ENCODE results near the gene COLGALT1.

The COLGALT1 gene

GRCh38 chr19:17524651-17525050, 30.8 kb upstream of the COLGALT1 start:
- Histone ChIP-seq H3K4me3 (ENCODE audit: low read depth, low read length) (no peak overlapping the region), H3K27ac (no peak overlapping the region), H3K27me3 (ENCODE audit: insufficient read depth, low read depth, severe bottlenecking) (no peaks in the 10 kb centered on the region), H3K9me3 (ENCODE audit: severe bottlenecking) (no peaks in the 10 kb centered on the region), H3K36me3 (no peaks in the 10 kb centered on the region)
- TF ChIP-seq CTCF (IDR thresholded peaks at IDR 0.05; ENCODE audit: low read depth, low read length): no peak
- DNase-seq: no peak

DNA sequence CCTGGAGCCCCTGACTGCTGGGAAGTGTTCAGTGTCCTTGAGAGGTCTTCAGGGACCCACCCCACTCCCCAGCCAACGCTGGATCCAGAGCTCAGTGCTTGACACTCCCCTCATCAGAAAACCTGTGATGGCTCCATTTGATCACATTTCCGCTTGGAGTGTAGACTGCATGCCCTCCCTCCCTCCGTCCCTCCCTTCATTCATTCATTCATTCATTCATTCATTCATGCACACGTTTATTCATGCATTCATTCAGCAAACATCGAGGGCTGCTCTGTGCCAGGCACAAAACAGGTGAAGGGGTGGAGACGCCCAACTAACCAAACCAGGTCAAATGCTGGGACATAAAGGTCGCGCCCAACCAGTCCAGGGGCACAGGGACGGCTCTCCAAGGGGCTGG, 30.3 kb upstream of the COLGALT1 start:
- DNase-seq: no peak
- H3K27me3 ChIP-seq (ENCODE audit: insufficient read depth, low read depth, severe bottlenecking): no peaks in the 10 kb centered on the region
- H3K4me3 ChIP-seq (ENCODE audit: low read depth, low read length): no peak overlapping the region
- TF ChIP-seq CTCF (IDR thresholded peaks at IDR 0.05; ENCODE audit: low read depth, low read length): no peak
- no peaks in the 10 kb centered on the region for H3K36me3 ChIP-seq
- H3K9me3 ChIP-seq (ENCODE audit: severe bottlenecking): no peaks in the 10 kb centered on the region
- no peak overlapping the region for H3K27ac ChIP-seq

DNA sequence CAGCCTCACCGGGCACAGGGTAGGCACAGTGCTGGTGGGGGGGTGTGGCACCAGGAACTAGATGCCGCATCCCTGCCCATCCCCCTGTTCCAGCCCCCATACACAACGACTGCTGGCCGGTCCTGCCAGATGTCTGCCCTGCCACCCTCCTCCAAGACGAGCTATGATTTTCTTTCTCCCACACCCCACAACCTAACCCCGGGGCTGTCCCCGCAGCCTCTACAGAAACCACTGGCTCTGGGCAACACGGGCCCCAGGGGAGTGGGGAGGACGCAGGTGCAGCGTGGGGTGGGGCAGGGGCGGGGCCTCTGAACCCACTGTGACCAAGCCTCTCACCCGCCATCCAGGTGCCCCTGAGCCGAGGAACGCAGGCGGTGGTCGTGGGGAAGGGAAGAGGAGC, 28.5 kb upstream of the COLGALT1 start:
- no peak for TF ChIP-seq CTCF (IDR thresholded peaks at IDR 0.05; ENCODE audit: low read depth, low read length)

GRCh38 chr19:17527326-17527725, 28.1 kb upstream of the COLGALT1 start:
- H3K4me3 ChIP-seq (ENCODE audit: low read depth, low read length): no peak overlapping the region
- H3K27ac ChIP-seq: no peak overlapping the region
- H3K9me3 ChIP-seq (ENCODE audit: severe bottlenecking): no peaks in the 10 kb centered on the region

More for the DNA sequence above, 28.5 kb upstream of the COLGALT1 start:
- H3K27ac ChIP-seq: no peak overlapping the region
- no peaks in the 10 kb centered on the region for H3K9me3 ChIP-seq (ENCODE audit: severe bottlenecking)
- no peaks in the 10 kb centered on the region for H3K36me3 ChIP-seq
- no peaks in the 10 kb centered on the region for H3K27me3 ChIP-seq (ENCODE audit: insufficient read depth, low read depth, severe bottlenecking)
- DNase-seq: no peak
- H3K4me3 ChIP-seq (ENCODE audit: low read depth, low read length): no peak overlapping the region

DNA sequence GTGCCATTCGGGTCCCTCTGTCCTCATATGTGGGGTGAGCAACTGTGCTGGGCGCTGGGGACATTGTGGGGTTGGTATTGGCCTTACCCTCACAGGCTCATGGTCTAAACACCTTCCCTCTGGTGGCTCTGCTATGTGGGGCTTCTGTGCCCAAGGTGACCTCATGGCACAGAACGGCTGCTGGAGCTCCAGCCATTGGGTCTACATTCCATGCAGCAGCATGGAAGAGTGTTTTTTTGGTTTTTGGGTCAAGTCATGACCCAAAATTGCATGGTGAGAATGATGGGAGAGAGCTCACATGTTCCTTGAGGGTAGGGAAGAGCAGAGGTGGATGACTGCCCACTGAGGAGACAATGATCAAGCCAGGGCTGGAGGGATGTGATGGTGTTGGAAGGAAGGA, 26.8 kb upstream of the COLGALT1 start:
- no peak for DNase-seq

More at GRCh38 chr19:17527326-17527725, 28.1 kb upstream of the COLGALT1 start:
- no peak for DNase-seq
- H3K27me3 ChIP-seq (ENCODE audit: insufficient read depth, low read depth, severe bottlenecking): no peaks in the 10 kb centered on the region
- TF ChIP-seq CTCF (IDR thresholded peaks at IDR 0.05; ENCODE audit: low read depth, low read length): no peak
- H3K36me3 ChIP-seq: no peaks in the 10 kb centered on the region

More for the DNA sequence above, 26.8 kb upstream of the COLGALT1 start:
- Histone ChIP-seq H3K36me3 (no peaks in the 10 kb centered on the region), H3K27ac (no peak overlapping the region), H3K9me3 (ENCODE audit: severe bottlenecking) (no peaks in the 10 kb centered on the region), H3K4me3 (ENCODE audit: low read depth, low read length) (no peak overlapping the region), H3K27me3 (ENCODE audit: insufficient read depth, low read depth, severe bottlenecking) (no peaks in the 10 kb centered on the region)
- no peak for TF ChIP-seq CTCF (IDR thresholded peaks at IDR 0.05; ENCODE audit: low read depth, low read length)

Measured in WERI-Rb-1 (cell line).